Stimulated activated CD4-positive, alpha-beta T cell treated with anti-CD3 and anti-CD28 coated beads, Interleukin-1b, Interleukin-23, amount 100 ng/mL, for 48 hours (primary cell): ENCODE measurements around the gene ZNF74.
"Not testable (repeated sequence)": the region's sequence is repeated elsewhere in the genome, so short reads cannot be mapped to it uniquely, and the experiment has no call there.

Experiments used
- DNase-seq: peaks from one replicate; pipeline ENCODE4 v3.0.0-alpha.2; 2020

The ZNF74 gene

GRCh38 chr22:20450551-20450906, 56.6 kb downstream of the ZNF74 start:
- no peak for DNase-seq

GRCh38 chr22:20451129-20451778, 57.3 kb downstream of the ZNF74 start:
- not testable (repeated sequence) for DNase-seq

- DNase-seq: no peak
Measured at GRCh38 chr22:20451920-20452319, 58.0 kb downstream of the ZNF74 start.

- no peak for DNase-seq
Measured at GRCh38 chr22:20453222-20453621, 59.3 kb downstream of the ZNF74 start.

GRCh38 chr22:20455709-20456063, 61.7 kb downstream of the ZNF74 start:
- no peak for DNase-seq

GRCh38 chr22:20456064-20456721, 62.2 kb downstream of the ZNF74 start:
- peak; percentile 75 for DNase-seq

- no peak for DNase-seq
Measured at GRCh38 chr22:20456722-20457076, 62.7 kb downstream of the ZNF74 start.

GRCh38 chr22:20457506-20458240, 63.7 kb downstream of the ZNF74 start:
- DNase-seq: no peak
